NCI-H2227 treated with DMSO at 0.1 percent for 48 hours (cell line): Measurements from ENCODE around the gene PRR5.
"Not testable (repeated sequence)": the region's sequence is repeated elsewhere in the genome, so short reads cannot be mapped to it uniquely, and the experiment has no call there.

Source experiments
- DNase-seq: peaks from one replicate; lab custom pipeline; 2025; lab: John Stamatoyannopoulos, UW

PRR5 gene

GRCh38 chr22:44701824-44702478 is at the start of gene PRR5:
Gene PRR5, plus strand, starts transcription at chr22:44702204. Its CDS starts 271 bp downstream, at chr22:44702475.
- peak; percentile 18 for DNase-seq

- DNase-seq: not testable (repeated sequence)
Observed at GRCh38 chr22:44652866-44653265, 49.1 kb upstream of the PRR5 start.

- DNase-seq: no peak
Observed at GRCh38 chr22:44658311-44658953, 43.6 kb upstream of the PRR5 start.

GRCh38 chr22:44659140-44659539 is 42.9 kb upstream of the PRR5 start:
- DNase-seq: no peak

GRCh38 chr22:44660051-44660830 is 41.8 kb upstream of the PRR5 start:
- DNase-seq: no peak

GRCh38 chr22:44661070-44661469 is 40.9 kb upstream of the PRR5 start:
- no peak for DNase-seq

GRCh38 chr22:44661659-44662569 is 40.1 kb upstream of the PRR5 start:
- DNase-seq: no peak

- no peak for DNase-seq
Observed at GRCh38 chr22:44663256-44663999, 38.6 kb upstream of the PRR5 start.

- DNase-seq: no peak
Observed at GRCh38 chr22:44664149-44664548, 37.9 kb upstream of the PRR5 start.

GRCh38 chr22:44665115-44665514 is 36.9 kb upstream of the PRR5 start:
- no peak for DNase-seq

- no peak for DNase-seq
Observed at GRCh38 chr22:44666207-44666585, 35.8 kb upstream of the PRR5 start.

GRCh38 chr22:44667276-44667675 is 34.7 kb upstream of the PRR5 start:
- DNase-seq: no peak

GRCh38 chr22:44667829-44668189 is 34.2 kb upstream of the PRR5 start:
- DNase-seq: no peak

GRCh38 chr22:44668190-44668885 is 33.7 kb upstream of the PRR5 start:
- DNase-seq: no peak

- DNase-seq: no peak
Observed at GRCh38 chr22:44668886-44669521, 33.0 kb upstream of the PRR5 start.

GRCh38 chr22:44669561-44669976 is 32.4 kb upstream of the PRR5 start:
- no peak for DNase-seq

GRCh38 chr22:44670220-44670988 is 31.6 kb upstream of the PRR5 start:
- DNase-seq: no peak

GRCh38 chr22:44671742-44672141 is 30.3 kb upstream of the PRR5 start:
- DNase-seq: no peak

- no peak for DNase-seq
Observed at GRCh38 chr22:44672632-44673031, 29.4 kb upstream of the PRR5 start.
